Bronchus fibroblast of lung (primary cell): ENCODE measurements around the gene ANO7. TPM values are rescaled to one million over a fixed set of nuclear protein-coding genes. Genes with fewer than 3 reads are reported as not detected.

ENCODE experiments used
- total RNA-seq: library from RNA; depleted of rRNA; stranded (reverse); fragments of >200 nt; gene quantifications from 2 replicates; pipeline ENCODE4 v1.2.3, GENCODE V29; 2015

ANO7 gene
- total RNA-seq: under 0.01 and 0.30 TPM in 2 replicates

GRCh38 chr2:241188361-241189092 lies at the start of gene ANO7:
Gene ANO7 (plus strand): TSS chr2:241188677. CDS start chr2:241190064, 1,387 bp downstream.

GRCh38 chr2:241148891-241149674 lies 39.4 kb upstream of the ANO7 start, which contains the start of gene PASK:
Gene PASK (minus strand): TSS chr2:241149472. CDS start chr2:241143032, 6,440 bp downstream.

GRCh38 chr2:241149925-241150659 lies 38.4 kb upstream of the ANO7 start, which contains the start of gene PPP1R7:
Gene PPP1R7 (plus strand): TSS chr2:241150467. CDS start chr2:241150496, 29 bp downstream.

Other genes with a start within 250 kb of the ANO7 start
- 8.6 and 9.1 TPM in 2 replicates for gene SNED1, start 190.1 kb upstream of the ANO7 start, total RNA-seq
- 24.7 and 27.6 TPM in 2 replicates for gene MTERF4, start 86.4 kb upstream of the ANO7 start, total RNA-seq
- 6.1 and 7.1 TPM in 2 replicates for gene PASK, start 39.2 kb upstream of the ANO7 start, total RNA-seq
- gene PPP1R7, start 38.2 kb upstream of the ANO7 start, total RNA-seq: 68.8 and 69.6 TPM in 2 replicates
- 430 and 450 TPM in 2 replicates for gene HDLBP, start 127.0 kb downstream of the ANO7 start, total RNA-seq
- 236 and 282 TPM in 2 replicates for gene SEPTIN2, start 127.2 kb downstream of the ANO7 start, total RNA-seq
- 18.5 and 19.5 TPM in 2 replicates for gene FARP2, start 167.6 kb downstream of the ANO7 start, total RNA-seq